HL-60 (cell line): ENCODE data around the gene NFATC1.

Experiments
- DNase-seq, 2 experiments: peaks; one replicate each; pipeline ENCODE4 v3.0.0-alpha.2; 2010 to 2020; ENCODE audit warnings: low read depth in 1 of 2, low spot score in 1 of 2
- H3K27ac ChIP-seq: fragments of 250-450 bp; sonication (Bioruptor Pico); replicated peaks from 2 replicates; pipeline ENCODE4 v1.5.1; 2020; ENCODE audit warnings: mild to moderate bottlenecking, moderate library complexity
- H3K27me3 ChIP-seq: fragments of 250-450 bp; sonication (Bioruptor Pico); 2 replicates; pipeline ENCODE4 v1.5.1; 2021; ENCODE audit warnings: mild to moderate bottlenecking, moderate library complexity; ENCODE audit not compliant: insufficient read depth, poor library complexity, severe bottlenecking
- H3K4me3 ChIP-seq: replicated peaks from 2 replicates; pipeline ENCODE4 v1.5.1; 2011; ENCODE audit warnings: mild to moderate bottlenecking, control low read depth, low read length; ENCODE audit not compliant: insufficient read depth
- CTCF ChIP-seq: IDR thresholded peaks from one replicate; pipeline ENCODE4 v1.5.1; 2011; ENCODE audit warnings: low read length, control low read depth, inconsistent platforms; ENCODE audit not compliant: insufficient read depth
- GABPA ChIP-seq: IDR thresholded peaks from 2 replicates; pipeline ENCODE4 v1.6.1; 2012; ENCODE audit warnings: low read depth
- POLR2AphosphoS5 ChIP-seq: IDR thresholded peaks from 2 replicates; pipeline ENCODE4 v1.6.1; 2012; ENCODE audit warnings: low read depth
- SPI1 ChIP-seq: IDR thresholded peaks from 2 replicates; pipeline ENCODE4 v1.6.1; 2012; ENCODE audit warnings: low read depth, mild to moderate bottlenecking, borderline replicate concordance
- TF ChIP-seq, protein P1 (sequence below): IDR thresholded peaks from 2 replicates; pipeline ENCODE4 v1.6.1; 2012; ENCODE audit warnings: low read depth; ENCODE audit not compliant: insufficient replicate concordance

NFATC1 gene

DNA sequence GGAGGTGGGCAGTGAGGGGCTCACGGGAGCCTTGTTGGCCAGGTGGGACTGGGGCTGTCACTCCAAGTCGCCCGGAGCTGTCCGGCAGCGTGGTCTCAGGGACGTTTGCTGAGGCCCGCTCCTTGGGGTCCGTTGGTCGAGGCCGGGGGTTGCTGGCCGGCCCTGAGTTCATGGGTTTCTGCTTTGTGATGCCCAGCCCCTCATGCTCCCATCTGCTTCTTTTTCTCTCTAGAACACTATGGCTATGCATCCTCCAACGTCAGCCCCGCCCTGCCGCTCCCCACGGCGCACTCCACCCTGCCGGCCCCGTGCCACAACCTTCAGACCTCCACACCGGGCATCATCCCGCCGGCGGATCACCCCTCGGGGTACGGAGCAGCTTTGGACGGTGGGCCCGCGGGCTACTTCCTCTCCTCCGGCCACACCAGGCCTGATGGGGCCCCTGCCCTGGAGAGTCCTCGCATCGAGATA is 14.5 kb downstream of the NFATC1 start:
- no peak overlapping the region for H3K27ac ChIP-seq
- H3K4me3 ChIP-seq, result no peak overlapping the region
- TF ChIP-seq GABPA (no peak), CTCF (no peak), POLR2AphosphoS5 (no peak), SPI1 (no peak)
- TF ChIP-seq, protein P1, sequence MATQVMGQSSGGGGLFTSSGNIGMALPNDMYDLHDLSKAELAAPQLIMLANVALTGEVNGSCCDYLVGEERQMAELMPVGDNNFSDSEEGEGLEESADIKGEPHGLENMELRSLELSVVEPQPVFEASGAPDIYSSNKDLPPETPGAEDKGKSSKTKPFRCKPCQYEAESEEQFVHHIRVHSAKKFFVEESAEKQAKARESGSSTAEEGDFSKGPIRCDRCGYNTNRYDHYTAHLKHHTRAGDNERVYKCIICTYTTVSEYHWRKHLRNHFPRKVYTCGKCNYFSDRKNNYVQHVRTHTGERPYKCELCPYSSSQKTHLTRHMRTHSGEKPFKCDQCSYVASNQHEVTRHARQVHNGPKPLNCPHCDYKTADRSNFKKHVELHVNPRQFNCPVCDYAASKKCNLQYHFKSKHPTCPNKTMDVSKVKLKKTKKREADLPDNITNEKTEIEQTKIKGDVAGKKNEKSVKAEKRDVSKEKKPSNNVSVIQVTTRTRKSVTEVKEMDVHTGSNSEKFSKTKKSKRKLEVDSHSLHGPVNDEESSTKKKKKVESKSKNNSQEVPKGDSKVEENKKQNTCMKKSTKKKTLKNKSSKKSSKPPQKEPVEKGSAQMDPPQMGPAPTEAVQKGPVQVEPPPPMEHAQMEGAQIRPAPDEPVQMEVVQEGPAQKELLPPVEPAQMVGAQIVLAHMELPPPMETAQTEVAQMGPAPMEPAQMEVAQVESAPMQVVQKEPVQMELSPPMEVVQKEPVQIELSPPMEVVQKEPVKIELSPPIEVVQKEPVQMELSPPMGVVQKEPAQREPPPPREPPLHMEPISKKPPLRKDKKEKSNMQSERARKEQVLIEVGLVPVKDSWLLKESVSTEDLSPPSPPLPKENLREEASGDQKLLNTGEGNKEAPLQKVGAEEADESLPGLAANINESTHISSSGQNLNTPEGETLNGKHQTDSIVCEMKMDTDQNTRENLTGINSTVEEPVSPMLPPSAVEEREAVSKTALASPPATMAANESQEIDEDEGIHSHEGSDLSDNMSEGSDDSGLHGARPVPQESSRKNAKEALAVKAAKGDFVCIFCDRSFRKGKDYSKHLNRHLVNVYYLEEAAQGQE, result no peak
- H3K27me3 ChIP-seq, result no peaks in the 10 kb centered on the region
- DNase-seq, result no peak

DNA sequence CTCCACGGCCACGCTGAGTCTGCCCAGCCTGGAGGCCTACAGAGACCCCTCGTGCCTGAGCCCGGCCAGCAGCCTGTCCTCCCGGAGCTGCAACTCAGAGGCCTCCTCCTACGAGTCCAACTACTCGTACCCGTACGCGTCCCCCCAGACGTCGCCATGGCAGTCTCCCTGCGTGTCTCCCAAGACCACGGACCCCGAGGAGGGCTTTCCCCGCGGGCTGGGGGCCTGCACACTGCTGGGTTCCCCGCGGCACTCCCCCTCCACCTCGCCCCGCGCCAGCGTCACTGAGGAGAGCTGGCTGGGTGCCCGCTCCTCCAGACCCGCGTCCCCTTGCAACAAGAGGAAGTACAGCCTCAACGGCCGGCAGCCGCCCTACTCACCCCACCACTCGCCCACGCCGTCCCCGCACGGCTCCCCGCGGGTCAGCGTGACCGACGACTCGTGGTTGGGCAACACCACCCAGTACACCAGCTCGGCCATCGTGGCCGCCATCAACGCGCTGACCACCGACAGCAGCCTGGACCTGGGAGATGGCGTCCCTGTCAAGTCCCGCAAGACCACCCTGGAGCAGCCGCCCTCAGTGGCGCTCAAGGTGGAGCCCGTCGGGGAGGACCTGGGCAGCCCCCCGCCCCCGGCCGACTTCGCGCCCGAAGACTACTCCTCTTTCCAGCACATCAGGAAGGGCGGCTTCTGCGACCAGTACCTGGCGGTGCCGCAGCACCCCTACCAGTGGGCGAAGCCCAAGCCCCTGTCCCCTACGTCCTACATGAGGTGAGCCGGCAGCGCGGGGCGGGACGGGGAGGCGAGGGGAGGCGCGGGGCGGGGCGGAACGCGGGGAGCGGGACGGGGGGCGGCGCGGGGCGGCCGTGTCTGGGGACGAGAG is 15.2 kb downstream of the NFATC1 start:
- peak in 1 of 2 experiments; percentile 43 for DNase-seq
- no peaks in the 10 kb centered on the region for H3K27me3 ChIP-seq
- TF ChIP-seq, protein P1, result no peak
- peak; percentile 27; the same call in 1 of the 2 replicates for TF ChIP-seq POLR2AphosphoS5
- H3K4me3 ChIP-seq, result no peak overlapping the region
- no peak overlapping the region for H3K27ac ChIP-seq

GRCh38 chr18:79411614-79412526 is 16.1 kb downstream of the NFATC1 start:
- TF ChIP-seq POLR2AphosphoS5 (no peak), GABPA (no peak), CTCF (no peak), SPI1 (no peak)
- TF ChIP-seq, protein P1, result no peak
- H3K27me3 ChIP-seq, result no peaks in the 10 kb centered on the region
- no peak for DNase-seq
- H3K4me3 ChIP-seq, result no peak overlapping the region
- no peak overlapping the region for H3K27ac ChIP-seq
